CD4-positive, alpha-beta T cell treated with Interleukin-6 at 100 ng/mL for 8 hours (primary cell): ENCODE data around the gene GPHA2.
A peak's percentile ranks its signal among the peaks of the same experiment; 100 is the strongest.

Experiments
- DNase-seq: peaks from one replicate; pipeline ENCODE4 v3.0.0-alpha.2; 2020; ENCODE audit warnings: mixed read lengths, low spot score

Gene GPHA2

DNA sequence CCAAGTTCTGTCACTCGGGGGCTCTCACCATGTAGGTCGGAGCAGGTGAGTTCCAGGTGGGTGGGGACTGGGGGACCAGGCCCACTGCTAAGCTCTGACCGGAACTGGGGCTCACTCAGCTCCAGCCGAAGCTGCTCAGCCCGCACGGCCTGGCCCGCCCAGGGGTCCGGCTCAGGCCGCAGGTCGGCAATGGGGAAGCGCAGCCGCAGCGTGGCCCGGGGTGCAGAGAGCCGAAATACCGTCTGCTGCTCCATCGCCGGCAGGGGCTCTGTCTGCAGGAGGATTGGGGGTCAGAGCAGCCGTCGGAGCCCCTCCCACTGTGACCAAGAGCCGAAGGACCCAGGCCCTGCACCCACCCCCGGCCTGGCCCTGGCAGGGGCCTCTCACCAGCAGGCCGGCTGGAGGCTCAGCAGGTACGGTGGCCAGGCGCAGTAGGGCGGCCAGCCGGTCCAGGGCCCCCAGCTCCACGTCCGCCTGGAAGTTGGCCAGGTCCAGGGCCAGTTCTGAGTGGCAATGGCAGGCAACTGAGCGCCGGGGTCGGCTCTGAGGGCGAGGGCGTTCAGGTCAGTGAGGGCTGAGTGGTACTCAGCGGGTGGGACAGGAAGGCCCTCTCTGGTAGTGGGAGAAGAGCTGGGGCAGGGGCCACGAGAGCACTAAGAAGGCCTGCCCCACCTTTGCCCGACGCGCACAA lies 25.9 kb downstream of the GPHA2 start:
- DNase-seq: no peak

DNA sequence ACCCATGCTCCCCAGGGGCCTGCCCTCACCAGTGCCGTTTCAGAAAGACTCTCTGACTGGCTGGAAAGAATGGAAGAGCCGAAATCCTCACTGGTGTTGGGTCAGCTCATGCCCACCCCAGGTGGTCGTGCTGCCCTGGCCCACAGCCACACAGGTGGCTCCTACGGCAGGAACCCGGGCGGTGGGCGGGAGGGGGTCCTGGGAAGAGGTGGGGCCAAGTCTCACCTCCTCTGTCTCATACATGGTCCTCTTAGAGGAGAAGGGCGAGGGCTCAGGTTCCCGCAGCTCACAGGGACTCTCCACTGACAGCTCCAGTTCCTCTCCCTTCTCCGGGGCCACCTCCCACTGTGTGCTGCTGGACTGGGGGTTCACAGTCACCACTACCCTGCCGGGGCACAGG lies 26.9 kb downstream of the GPHA2 start:
- no peak for DNase-seq

DNA sequence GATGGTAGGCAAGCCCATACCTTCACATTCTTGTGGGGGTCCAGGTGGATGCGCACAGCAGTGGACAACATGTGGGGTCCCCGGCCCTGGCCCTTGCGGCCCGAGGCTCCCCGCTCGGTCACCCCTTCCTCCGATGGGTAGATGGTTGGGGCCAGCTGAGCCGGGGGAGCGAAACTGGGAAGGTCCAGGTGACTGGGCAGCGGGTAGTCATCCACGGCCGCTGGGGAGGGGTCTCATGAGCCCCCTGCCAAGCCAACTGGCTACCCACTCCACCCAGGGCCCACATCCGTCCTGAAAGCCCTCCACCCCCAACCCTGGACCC lies 29.4 kb downstream of the GPHA2 start:
- DNase-seq: no peak

DNA sequence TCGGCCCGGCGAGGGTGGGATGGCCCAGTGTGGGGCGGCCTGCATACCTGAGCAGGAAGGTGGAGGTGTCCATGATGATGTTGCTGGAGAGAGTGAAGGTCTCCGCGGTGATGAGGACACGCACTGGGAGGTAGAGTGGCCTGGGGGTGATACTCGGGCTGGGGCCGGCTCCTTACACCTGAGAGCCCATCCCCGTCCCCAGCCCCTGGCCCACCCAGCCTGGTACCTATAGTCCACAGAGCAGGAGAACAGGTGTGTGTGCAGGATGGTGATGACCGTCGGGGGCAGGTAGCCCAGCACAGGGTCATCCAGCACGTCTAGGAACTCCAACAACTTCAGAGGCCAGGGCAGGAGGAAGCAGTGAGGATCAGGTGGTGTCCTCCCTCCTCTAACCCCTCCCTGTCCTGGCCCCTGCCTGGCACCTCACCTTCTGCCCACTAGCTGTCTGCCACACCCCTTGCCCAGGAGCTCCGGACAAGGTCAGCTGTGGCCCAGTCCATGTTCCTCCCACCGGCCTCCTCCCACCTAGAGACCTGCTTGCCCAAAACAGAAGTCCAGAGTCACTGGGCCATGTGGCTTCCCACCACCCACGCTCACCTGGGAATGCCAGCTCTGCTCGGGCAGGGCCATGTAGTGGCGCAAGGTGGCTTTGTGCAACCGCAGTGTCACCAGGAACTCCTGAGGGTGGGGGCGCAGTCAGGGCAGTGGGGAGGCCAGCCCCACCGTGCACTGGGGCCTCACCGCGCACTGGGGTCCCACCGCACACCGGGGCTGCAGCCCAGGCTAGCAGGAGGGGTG lies 30.0 kb downstream of the GPHA2 start:
- DNase-seq: no peak

DNA sequence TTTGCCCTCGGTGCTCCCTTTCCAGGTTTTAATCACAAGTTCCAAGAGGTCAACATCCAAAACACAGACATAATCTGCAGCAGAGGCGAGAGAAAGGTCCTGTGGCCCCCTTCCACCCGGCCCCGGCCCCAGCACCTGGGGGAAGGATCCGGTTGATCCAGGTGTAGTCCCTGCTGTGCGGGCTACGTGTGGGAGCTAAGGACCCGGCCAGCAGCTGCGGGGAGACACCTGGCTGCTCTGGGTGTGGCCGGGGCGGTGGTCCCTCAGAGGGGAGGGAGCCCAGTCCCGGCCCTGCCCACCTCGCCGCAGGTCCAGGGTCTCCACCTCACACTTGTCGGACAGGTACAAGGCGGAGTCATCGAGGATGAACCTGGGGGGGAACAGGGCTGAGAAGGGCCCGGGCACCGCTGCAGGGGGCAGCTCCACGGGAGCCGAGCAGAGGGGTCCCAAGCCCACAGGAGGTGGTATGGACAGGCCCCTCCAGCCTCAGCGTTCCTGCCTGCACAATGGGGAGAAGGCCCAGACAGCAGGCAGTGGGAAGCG lies 32.3 kb downstream of the GPHA2 start:
- DNase-seq: no peak

DNA sequence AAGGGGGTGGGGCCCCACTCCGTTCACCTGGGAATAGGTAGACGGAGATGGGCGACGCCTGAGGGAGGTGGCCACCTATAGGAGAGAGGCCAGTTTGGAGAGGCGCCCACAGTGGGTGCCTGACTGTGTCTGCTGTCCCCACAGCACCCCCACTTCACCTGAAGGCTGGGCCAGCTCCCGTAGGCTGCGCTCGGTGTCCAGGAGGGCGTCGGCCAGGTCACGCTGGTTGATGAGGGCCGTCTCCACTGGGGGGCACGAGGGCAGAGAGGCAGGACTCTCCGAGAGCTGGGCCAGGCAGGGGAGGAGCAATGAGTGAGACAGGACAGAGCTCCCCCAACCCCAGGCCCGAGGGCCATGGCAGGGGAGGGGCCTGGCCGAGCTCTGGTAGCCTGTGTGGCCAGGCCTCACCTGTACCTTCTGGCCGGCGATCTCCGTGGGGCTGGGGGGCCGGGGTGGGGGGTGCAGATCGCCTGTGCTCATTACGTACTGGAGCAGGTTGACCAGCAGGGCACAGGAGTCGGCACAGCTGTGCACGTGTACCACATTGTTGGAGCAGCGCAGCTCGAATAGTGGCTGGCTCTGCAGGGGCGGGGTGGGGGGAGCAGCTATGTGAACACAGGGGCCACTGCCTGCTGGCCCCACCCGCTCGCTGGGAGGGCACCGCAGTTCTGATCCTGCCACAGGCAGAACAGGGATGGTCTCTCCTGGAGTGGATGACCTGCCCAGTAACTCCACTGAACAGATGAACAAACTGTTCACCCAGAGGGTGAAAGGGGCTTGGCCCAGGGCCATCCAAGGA lies 33.4 kb downstream of the GPHA2 start:
- no peak for DNase-seq

DNA sequence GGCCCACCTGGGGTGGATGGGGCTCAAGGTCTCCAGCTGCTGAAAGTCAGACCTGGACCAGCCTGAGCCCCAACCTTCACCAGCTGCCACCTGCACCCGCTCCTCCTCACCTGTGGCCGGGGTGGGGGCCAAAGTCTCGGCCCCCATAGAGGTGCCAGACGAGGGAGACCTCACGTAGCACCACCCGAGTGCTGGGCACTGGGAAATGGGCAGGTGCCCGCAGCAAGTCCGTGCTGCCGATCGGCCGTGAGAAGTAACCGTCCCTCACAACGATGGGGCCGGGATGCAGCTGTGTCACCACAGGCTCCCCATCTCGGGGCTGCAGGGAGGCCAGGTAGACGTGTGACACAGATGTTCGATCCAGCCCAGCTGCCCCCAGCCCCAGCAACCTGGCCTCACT lies 34.9 kb downstream of the GPHA2 start:
- no peak for DNase-seq

DNA sequence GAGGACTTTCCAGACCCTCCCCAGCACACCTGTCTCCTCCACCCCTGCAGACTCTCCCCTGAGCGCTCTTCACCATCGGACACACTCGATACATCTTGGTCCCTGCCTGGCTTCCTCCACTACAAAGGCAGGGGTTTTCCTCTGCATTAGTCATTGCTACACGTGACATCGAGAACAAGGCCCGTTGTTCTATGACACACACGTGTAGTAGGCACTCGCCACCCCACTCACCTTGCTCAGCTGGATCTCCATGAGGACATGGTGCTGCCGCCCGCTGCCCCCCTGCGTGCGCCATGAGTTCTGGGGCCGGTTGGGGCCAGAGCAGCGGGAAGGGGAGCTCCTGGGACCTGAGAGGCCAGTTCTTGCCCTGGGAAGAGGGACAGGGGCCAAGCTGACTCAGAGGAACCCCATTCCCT lies 35.4 kb downstream of the GPHA2 start:
- DNase-seq: peak; percentile 76

DNA sequence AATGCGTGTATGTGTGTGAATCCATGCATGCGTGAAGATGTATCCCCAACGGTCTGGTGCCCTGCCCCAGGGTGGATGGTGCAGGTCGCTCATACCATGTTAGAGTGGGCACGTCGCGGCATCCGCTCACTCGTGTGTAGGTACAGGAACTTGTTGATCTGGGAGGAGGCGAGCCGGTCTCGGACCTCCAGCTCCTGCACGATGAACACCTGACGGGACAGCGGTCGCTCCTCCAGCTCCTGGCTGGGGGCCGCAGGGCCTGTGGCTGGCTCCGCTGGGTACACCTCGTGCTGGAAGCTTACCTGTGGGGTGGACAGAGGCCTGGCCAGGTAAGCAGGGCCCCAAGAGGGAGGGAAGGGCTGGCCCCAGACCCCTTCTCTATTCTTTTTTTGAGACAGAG lies 37.2 kb downstream of the GPHA2 start:
- no peak for DNase-seq

DNA sequence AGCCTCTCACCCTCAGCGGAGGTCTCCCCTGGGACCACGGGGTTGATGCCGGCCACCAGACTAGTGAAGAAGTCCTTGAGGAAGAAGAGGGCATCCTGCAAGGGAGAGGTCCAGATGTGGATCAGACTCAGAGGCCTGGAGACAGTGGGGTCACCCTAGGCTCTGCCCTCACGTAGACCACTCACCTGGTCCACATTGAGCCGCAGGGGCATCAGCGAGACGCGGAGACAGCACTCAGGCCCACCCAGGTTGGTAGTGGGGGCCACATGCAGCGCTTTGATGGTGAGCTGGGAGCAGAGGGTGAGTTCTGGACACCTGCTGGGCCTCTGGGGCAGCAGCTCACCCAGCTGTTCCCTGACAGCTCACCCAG lies 37.6 kb downstream of the GPHA2 start:
- DNase-seq: no peak

DNA sequence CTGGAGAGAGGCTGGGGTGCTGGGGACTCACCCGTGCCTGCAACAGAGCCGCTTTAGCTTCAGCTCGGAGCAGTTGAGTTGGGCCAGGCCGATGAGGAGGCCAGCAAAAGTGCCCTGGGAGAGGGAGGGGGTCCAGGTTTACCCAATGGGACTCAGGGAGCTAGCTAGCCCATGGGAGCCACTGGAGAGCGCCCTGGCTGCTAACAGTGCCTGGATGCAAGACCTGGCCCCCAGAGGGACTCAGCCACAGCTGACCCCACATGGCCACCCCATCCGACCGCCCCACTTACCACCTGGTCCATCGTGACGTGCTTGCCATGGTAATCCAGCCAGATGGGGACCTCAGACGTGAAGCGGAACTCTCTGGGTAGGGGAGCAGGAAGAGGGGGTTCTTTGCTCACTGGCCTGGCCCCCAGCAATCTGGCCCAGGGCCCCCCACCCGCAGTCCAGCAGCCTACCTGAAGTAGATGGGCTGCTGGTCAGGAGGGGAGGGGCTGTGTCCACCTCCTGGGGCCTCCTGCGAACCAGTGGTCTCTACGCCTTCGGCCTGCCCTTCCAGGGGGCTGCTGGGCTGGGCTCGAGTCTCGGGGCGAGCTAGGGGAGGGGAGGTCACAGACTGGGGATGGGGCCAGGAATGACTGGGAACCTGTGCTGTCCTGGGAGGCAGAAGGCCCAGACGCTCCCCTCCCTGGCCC lies 38.2 kb downstream of the GPHA2 start:
- no peak for DNase-seq

DNA sequence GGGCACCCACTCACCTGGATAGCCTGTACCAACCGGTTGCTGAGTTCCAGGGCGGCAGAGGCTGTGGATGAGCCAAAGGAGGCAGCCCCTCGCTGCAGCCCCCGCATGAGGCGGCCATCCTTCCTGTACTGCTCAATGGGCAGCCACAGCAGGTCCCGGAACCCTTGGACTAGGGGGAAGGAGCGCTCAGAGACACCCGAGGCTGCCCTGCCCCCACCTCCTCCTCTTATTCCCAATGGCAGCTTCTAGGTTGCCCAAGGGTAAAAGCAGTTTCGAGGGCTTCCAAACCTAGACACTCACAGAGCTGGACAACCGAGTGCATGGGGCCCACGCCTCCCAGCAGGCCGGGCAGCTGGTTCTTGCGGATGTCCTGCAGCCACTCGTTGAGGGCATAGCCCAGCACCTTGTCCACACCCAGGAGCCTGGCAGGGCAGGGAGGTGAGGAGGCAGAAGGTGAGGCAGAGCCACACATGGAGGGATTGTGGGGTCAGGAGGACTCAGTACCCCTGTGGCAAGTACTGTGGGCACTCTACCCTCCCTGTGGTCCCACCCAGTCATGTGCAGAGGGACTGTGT lies 39.2 kb downstream of the GPHA2 start:
- DNase-seq: no peak

DNA sequence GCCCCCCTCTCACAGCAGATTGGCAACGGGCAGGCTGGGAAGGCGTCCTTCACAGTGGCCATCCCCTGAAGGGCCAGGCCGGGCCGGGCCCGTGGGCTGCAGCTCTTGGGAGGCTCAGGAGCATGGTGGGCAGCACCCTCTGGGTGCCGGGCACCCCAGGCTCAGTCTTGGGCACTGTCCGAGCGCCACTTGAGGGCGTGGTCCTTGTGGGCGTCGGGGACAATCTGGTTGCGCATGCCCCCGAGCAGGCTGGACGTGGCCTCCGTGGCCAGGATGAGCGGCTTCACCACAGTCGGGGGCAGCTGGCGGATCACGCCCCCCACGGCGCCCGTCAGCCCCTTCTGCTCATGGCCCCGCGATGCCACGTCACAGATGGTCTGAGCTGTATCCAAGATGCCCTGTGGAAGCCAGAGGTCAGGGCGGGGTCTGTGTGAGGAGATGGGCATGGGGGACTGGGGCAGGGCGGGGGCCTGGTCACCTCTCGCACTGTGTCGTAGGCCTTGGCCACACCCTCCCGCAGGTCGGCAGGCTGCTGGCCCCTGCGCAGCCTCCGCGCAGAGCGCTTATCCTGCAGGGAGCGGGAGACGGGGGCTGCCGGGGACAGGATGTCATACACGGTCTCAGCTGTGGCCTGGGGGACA lies 40.8 kb downstream of the GPHA2 start:
- no peak for DNase-seq

DNA sequence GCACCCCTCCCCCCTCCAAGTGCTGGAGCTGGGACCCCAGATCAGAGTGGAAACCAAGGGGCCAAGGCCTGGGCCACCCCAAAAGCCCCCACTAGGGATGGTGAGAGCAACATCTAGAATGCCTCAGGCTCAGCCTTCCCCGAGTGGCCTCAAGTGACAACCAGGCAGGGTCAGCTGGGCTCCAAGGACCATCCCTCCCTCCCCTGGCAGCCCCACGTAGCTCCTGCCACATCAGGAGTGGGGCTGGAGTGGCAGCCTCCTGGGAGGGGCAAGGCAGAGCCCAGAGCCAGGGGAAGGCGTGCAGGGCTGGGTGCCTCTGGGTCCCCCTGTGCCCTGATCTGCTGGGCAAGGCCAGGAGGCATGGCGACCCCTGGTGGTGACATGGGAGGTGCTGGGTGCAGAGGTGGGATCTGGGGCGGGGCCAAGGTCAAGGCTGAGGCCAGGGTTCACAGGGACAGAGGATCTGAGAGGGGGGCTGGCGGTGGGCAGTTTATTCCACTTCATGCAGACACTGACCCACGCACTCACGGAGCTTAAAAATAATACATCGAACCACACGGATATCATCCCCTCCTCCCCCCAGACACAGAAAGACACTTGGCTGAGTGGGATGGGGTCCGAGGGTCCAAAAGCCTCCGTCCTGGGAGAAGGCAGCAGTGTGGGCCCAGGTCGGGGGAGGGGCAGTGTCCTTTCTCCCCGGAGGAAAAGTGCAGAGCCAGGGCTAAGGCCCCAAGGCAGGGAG lies 41.5 kb downstream of the GPHA2 start:
- peak; percentile 89 for DNase-seq

DNA sequence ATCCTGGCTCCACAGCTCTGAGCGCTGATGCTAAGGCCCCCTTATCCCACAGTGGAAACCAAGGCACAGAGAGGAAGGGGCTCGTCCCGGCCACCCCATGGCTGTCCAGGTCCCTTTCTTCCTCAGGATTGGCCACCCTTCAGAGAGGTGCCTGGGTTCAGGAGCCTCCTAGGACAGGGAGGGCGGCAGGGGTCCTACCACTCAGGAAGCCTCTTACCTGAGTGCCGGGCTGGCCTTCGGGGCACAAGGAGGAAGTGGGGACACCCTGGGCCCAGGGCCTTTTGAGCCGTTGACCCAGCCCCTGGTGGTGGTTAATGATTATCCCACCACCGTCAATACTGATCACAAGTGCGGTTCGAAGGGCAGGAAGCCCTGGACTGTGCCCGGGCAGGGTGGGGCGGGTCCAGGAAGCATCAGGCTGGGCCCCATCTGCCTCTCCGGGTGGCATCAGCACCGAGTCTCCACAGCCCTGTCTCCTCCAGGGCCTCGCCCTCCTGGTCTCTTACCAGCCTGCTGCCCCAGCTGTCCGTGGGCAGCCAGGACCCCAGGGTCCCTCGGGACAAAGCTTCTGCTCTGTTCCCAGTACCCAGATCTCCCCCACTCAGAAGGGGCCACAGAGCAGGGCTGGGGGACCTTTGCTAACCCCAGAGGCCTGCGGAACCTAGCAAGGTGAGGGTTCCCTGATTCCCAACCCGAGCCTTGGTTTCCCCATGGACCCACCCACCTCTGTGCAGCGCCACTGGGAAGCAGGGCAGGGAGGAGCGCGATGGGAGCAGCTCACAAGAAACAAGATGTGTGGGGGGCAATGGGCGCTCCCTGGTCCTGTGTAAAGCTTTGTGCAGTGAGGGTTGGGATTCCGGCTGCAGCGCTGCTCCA lies 42.3 kb downstream of the GPHA2 start:
- DNase-seq: no peak

DNA sequence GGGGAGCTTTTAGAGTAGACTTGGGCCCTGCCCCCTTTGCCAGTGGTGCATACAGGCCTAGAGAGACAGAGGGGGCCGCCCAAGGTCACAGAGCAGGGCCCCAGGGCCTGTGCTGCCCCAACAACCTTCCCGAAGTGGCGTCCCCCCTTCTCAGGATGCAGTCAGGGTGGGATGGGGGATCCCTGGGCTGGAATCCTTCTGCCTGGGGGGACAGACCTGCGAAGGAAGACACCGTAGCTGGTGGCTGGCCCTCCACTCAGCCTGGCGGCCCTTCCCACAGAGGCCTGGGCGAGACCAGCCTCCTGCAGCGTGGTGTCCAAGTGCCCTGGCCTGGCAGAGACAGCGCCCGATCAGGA lies 42.9 kb downstream of the GPHA2 start:
- no peak for DNase-seq

DNA sequence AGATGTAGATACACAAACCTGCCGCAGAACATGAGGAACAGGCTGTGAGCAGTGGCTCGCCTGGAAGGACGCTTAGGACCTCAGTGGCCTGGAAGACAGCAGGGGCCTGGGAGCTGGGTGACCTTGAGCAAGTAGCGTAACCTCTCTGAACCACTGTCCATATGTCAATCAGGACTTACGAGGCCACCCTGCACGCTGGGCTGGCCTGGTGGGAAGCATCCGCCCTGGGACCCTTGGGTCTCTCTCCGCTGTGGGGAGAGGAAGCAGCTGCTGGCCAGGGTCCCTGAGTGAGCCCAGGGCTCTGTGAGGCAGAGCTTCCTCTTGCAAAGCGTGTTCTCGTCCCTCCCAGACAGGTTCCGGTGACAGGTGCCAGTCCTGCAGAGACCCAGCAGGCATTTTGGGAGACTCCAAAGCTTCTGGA lies 43.3 kb downstream of the GPHA2 start:
- DNase-seq: no peak

DNA sequence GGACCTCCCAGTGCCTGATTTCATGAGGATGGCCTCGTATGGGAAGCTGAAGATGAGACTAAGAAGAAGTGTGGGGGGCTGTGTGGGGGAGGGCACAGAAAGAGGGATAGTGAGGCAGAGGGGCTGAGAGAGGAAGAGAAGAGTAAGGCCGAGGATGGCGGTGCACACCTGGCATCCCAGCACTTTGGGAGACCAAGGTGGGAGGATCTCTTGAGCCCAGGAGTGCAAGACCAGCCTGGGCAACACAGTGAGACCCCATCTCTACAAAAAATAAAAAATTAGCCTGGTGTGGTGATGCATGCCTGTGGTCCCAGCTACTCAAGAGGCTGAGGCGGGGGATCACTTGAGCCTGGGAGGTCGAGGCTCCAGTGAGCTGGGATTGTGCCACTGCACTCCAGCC lies 43.8 kb downstream of the GPHA2 start:
- DNase-seq: no peak

DNA sequence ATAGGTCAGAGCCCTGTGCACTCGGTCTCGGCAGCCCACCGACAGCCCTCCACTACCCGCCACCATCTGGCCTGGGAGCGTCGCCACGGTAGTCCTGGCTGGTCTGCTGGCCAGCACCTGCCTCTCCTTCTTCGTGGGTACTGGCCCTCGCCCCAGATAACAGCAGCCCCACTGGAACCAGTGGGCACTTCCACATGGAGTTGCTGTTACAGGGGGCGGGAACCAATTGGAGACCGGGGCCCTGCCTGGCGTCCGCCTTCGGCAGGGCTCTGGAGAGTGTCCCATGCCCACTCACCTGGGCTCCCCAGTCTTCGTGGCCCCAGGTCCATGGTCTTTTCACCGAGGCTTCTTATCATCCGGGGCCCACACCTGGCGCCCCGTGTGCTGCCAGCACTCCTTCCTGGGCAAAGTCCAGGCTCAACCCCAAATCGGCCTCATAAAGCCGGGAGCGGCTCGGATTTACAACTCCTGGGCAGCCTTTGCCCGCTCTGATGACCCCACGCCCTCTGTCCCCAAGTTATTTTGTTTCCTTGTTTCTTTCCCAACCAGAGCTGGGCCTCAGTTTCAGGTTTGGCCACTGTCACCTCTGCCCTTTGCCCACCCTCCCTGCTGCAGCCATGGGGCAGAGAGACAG lies 44.4 kb downstream of the GPHA2 start:
- DNase-seq: no peak
